Measurements from ENCODE around the gene DENND1C.

DENND1C gene

DNA sequence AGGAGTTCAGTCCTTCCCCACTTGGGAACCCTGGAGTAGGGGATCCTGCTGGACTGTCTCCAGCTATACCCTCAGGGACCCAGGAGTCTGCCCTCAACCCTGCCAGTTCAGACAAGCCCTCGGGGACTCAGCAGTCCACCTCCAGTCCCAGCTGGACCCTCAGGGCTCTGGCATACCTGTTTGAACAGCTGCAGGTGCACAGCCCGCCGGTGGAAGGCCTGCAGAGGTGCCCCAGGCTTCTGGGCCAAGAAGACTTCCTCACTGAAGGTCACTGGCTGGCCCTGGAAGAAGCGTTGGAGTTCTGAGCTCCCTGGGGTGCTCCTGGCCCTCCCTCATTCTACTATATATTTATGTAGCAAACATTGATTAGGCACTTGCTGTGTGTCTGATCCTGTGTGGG is 8.9 kb downstream of the DENND1C start:
- Histone ChIP-seq H3K36me3 (ENCODE audit: insufficient read depth, low read length) (no peaks in the 10 kb centered on the region), H3K79me2 (ENCODE audit: insufficient read depth, low read length) (no peaks in the 10 kb centered on the region)
- TF ChIP-seq EZH2phosphoT487 (IDR thresholded peaks at IDR 0.05; ENCODE audit: borderline replicate concordance): no peak
- no peak for TF ChIP-seq CTCF (conservative IDR thresholded peaks at IDR 0.05; ENCODE audit: low read length)

GRCh38 chr19:6471076-6471475 is 10.5 kb downstream of the DENND1C start:
- Histone ChIP-seq H3K4me1 (ENCODE audit: insufficient read depth, low read length, poor library complexity, severe bottlenecking) (no peaks in the 10 kb centered on the region), H3K9ac (ENCODE audit: low read depth, low read length, poor library complexity, severe bottlenecking) (no peak overlapping the region), H3K4me2 (ENCODE audit: low read depth, low read length, poor library complexity, severe bottlenecking) (no peak overlapping the region), H3K4me3 (ENCODE audit: low read length, poor library complexity, severe bottlenecking) (no peak overlapping the region), H3F3A (ENCODE audit: low read depth) (no peaks in the 10 kb centered on the region), H3K79me2 (ENCODE audit: insufficient read depth, low read length) (no peaks in the 10 kb centered on the region), H4K20me1 (ENCODE audit: insufficient read depth, low read length, poor library complexity, severe bottlenecking) (no peaks in the 10 kb centered on the region), H3K36me3 (ENCODE audit: insufficient read depth, low read length) (no peaks in the 10 kb centered on the region), H2AFZ (ENCODE audit: low read length) (no peak overlapping the region), H3K9me2 (replicated peaks; ENCODE audit: low read depth, low read length) (no peaks in the 10 kb centered on the region), H3K27me3 (ENCODE audit: insufficient read depth, low read length, poor library complexity, severe bottlenecking) (no peaks in the 10 kb centered on the region), H3K9me3 (ENCODE audit: insufficient read depth, low read depth, low read length) (no peaks in the 10 kb centered on the region)
- TF ChIP-seq CTCF (conservative IDR thresholded peaks at IDR 0.05; ENCODE audit: low read length) (no peak), EZH2phosphoT487 (IDR thresholded peaks at IDR 0.05; ENCODE audit: borderline replicate concordance) (no peak)

More for the DNA sequence above, 8.9 kb downstream of the DENND1C start:
- Histone ChIP-seq H4K20me1 (ENCODE audit: insufficient read depth, low read length, poor library complexity, severe bottlenecking) (no peaks in the 10 kb centered on the region), H3K4me1 (ENCODE audit: insufficient read depth, low read length, poor library complexity, severe bottlenecking) (no peaks in the 10 kb centered on the region), H3K4me2 (ENCODE audit: low read depth, low read length, poor library complexity, severe bottlenecking) (no peak overlapping the region), H3F3A (ENCODE audit: low read depth) (no peaks in the 10 kb centered on the region), H3K9me2 (replicated peaks; ENCODE audit: low read depth, low read length) (no peaks in the 10 kb centered on the region), H2AFZ (ENCODE audit: low read length) (no peak overlapping the region), H3K9me3 (ENCODE audit: insufficient read depth, low read depth, low read length) (no peaks in the 10 kb centered on the region), H3K4me3 (ENCODE audit: low read length, poor library complexity, severe bottlenecking) (no peak overlapping the region), H3K27me3 (ENCODE audit: insufficient read depth, low read length, poor library complexity, severe bottlenecking) (no peaks in the 10 kb centered on the region), H3K9ac (ENCODE audit: low read depth, low read length, poor library complexity, severe bottlenecking) (no peak overlapping the region)

- no peaks in the 10 kb centered on the region for H3F3A ChIP-seq (ENCODE audit: low read depth)
- no peak for TF ChIP-seq CTCF (conservative IDR thresholded peaks at IDR 0.05; ENCODE audit: low read length)
- TF ChIP-seq EZH2phosphoT487 (IDR thresholded peaks at IDR 0.05; ENCODE audit: borderline replicate concordance): no peak
- H3K36me3 ChIP-seq (ENCODE audit: insufficient read depth, low read length): no peaks in the 10 kb centered on the region
Observed at GRCh38 chr19:6470173-6470572, 11.4 kb downstream of the DENND1C start.

More at GRCh38 chr19:6470173-6470572, 11.4 kb downstream of the DENND1C start:
- Histone ChIP-seq H3K9me2 (replicated peaks; ENCODE audit: low read depth, low read length) (no peaks in the 10 kb centered on the region), H3K27me3 (ENCODE audit: insufficient read depth, low read length, poor library complexity, severe bottlenecking) (no peaks in the 10 kb centered on the region), H3K4me3 (ENCODE audit: low read length, poor library complexity, severe bottlenecking) (no peak overlapping the region), H3K79me2 (ENCODE audit: insufficient read depth, low read length) (no peaks in the 10 kb centered on the region), H3K9ac (ENCODE audit: low read depth, low read length, poor library complexity, severe bottlenecking) (no peak overlapping the region), H4K20me1 (ENCODE audit: insufficient read depth, low read length, poor library complexity, severe bottlenecking) (no peaks in the 10 kb centered on the region), H3K4me1 (ENCODE audit: insufficient read depth, low read length, poor library complexity, severe bottlenecking) (no peaks in the 10 kb centered on the region), H3K9me3 (ENCODE audit: insufficient read depth, low read depth, low read length) (no peaks in the 10 kb centered on the region), H3K4me2 (ENCODE audit: low read depth, low read length, poor library complexity, severe bottlenecking) (no peak overlapping the region), H2AFZ (ENCODE audit: low read length) (no peak overlapping the region)

Measured in Loucy (cell line).